Ovary (tissue), 3 donors: ENCODE results near the gene TMA7B.

Experiments used
- EP300 ChIP-seq: sonication (generic); formaldehyde crosslinking; IDR thresholded peaks from one replicate; pipeline ENCODE4 v1.6.1; 2017; ENCODE audit warnings: antibody characterized with exemption
- POLR2A ChIP-seq: fragments of 450-650 bp; IDR thresholded peaks from one replicate; pipeline ENCODE4 v1.6.1; 2017; ENCODE audit warnings: antibody characterized with exemption, mild to moderate bottlenecking, moderate library complexity
- TF ChIP-seq, protein P1 (sequence below), 3 donors: fragments of 450-650 bp in 2 of 3; fragments of 200-600 bp in 1 of 3; IDR thresholded peaks; one replicate each; pipeline versions ENCODE4 v1.5.1 to v1.8.0; 2016 to 2022; ENCODE audit warnings: antibody characterized with exemption in 3 of 3, mild to moderate bottlenecking in 1 of 3
- donor health status: DM: no; HTN: no; CAD: no.

DNA sequence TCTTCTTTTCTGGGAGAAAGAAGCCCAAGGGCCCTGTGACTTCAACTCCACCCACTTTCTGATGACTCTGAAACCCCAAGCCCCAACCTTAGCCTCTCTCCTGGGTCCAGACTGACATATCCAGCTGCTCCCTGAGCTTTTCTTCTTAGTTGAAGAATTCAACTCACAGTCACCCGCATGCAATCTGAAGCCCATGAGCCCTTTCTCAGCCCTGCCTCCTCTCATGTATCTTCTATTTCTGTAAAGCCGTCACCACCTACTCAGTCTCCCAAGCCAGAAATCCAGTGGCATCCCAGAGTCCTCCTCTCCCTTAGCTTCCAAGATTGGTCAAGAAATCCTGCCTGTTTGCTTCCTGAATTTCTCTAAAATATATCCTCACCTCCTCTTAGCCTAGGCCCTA lies 7.1 kb upstream of the TMA7B start:
- TF ChIP-seq, protein P1, sequence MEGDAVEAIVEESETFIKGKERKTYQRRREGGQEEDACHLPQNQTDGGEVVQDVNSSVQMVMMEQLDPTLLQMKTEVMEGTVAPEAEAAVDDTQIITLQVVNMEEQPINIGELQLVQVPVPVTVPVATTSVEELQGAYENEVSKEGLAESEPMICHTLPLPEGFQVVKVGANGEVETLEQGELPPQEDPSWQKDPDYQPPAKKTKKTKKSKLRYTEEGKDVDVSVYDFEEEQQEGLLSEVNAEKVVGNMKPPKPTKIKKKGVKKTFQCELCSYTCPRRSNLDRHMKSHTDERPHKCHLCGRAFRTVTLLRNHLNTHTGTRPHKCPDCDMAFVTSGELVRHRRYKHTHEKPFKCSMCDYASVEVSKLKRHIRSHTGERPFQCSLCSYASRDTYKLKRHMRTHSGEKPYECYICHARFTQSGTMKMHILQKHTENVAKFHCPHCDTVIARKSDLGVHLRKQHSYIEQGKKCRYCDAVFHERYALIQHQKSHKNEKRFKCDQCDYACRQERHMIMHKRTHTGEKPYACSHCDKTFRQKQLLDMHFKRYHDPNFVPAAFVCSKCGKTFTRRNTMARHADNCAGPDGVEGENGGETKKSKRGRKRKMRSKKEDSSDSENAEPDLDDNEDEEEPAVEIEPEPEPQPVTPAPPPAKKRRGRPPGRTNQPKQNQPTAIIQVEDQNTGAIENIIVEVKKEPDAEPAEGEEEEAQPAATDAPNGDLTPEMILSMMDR (IDR thresholded peaks at IDR 0.05): no peak
- TF ChIP-seq POLR2A (no peak), EP300 (no peak)
